B cell (primary cell): ENCODE measurements around the gene TMEM139. TPM values are rescaled to one million over a fixed set of nuclear protein-coding genes. Genes with fewer than 3 reads are reported as not detected.

Experiments
- ATAC-seq: fragments of 200-7000 bp; cut with Tn5 transposase; one replicate; pipeline ENCODE4 v1.10.0; 2021; ENCODE audit warnings: low read depth, mild to moderate bottlenecking, moderate number of reproducible peaks, moderate library complexity
- CTCF ChIA-PET: fragments of 350-600 bp; sonication (Branson Sonifier 250); formaldehyde crosslinking; loops from one replicate; lab custom pipeline; 2021; ENCODE audit warnings: antibody characterized with exemption, inconsistent platforms; lab: Charles Lee
- POLR2A ChIA-PET: fragments of 350-600 bp; sonication (Branson Sonifier 250); formaldehyde crosslinking; loops from one replicate; lab custom pipeline; 2021; ENCODE audit warnings: antibody characterized with exemption; lab: Charles Lee
- DNase-seq: peaks from one replicate; pipeline ENCODE4 v3.0.0; 2013
- H2AFZ ChIP-seq: 2 replicates; pipeline ENCODE4 v1.6.1; 2012; ENCODE audit warnings: mild to moderate bottlenecking, low read depth, low read length; ENCODE audit not compliant: insufficient read depth, poor library complexity, severe bottlenecking
- H3K27ac ChIP-seq, 2 donors: 1 replicate in 1 of 2; 2 replicates in 1 of 2; pipeline ENCODE4 v1.5.1; 2012 to 2013; ENCODE audit warnings: low read length in 2 of 2, mild to moderate bottlenecking in 2 of 2, moderate library complexity in 1 of 2
- H3K27me3 ChIP-seq, 4 experiments: fragments of 200-600 bp in 1 of 4; sonication (generic) in 1 of 4; replicated peaks in 1 of 4; 1 replicate in 2 of 4; 2 replicates in 2 of 4; pipeline versions ENCODE4 v1.6.1 to v1.7.0; 2013 to 2016; ENCODE audit warnings: low read length in 3 of 4, mild to moderate bottlenecking in 2 of 4, mixed read lengths in 1 of 4, moderate library complexity in 1 of 4; ENCODE audit not compliant: insufficient read depth in 4 of 4, control insufficient read depth in 3 of 4; ENCODE audit errors: control extremely low read depth in 1 of 4
- H3K36me3 ChIP-seq, 2 experiments: replicated peaks in 1 of 2; 1 replicate in 1 of 2; 2 replicates in 1 of 2; pipeline versions ENCODE4 v1.6.1 to v1.7.1; 2013; ENCODE audit warnings: low read length in 1 of 2; ENCODE audit not compliant: insufficient read depth in 2 of 2, control insufficient read depth in 1 of 2; ENCODE audit errors: control extremely low read depth in 1 of 2, extremely low read depth in 1 of 2
- H3K4me1 ChIP-seq, 2 donors: fragments of 200-600 bp in 1 of 2; sonication (generic) in 1 of 2; 1 replicate in 1 of 2; 2 replicates in 1 of 2; pipeline versions ENCODE4 v1.5.1 to v1.6.1; 2013 to 2017; ENCODE audit warnings: low read length in 2 of 2; ENCODE audit not compliant: control insufficient read depth in 2 of 2, insufficient read depth in 2 of 2
- H3K4me2 ChIP-seq: replicated peaks from 2 replicates; pipeline ENCODE3; 2012; ENCODE audit warnings: mild to moderate bottlenecking, low read depth, low read length; ENCODE audit not compliant: poor library complexity, severe bottlenecking
- H3K4me3 ChIP-seq, 5 experiments: fragments of 200-600 bp in 1 of 5; sonication (generic) in 1 of 5; 1 replicate in 3 of 5; 2 replicates in 2 of 5; pipeline versions ENCODE4 v1.5.1 to v1.7.0; 2011 to 2016; ENCODE audit warnings: low read length in 4 of 5, mild to moderate bottlenecking in 4 of 5, low read depth in 2 of 5, control low read depth in 1 of 5, moderate library complexity in 1 of 5; ENCODE audit not compliant: insufficient read depth in 1 of 5; ENCODE audit errors: control extremely low read depth in 1 of 5, extremely low read depth in 1 of 5
- H3K79me2 ChIP-seq: fragments of 200-600 bp; sonication (generic); one replicate; pipeline ENCODE4 v1.6.0; 2016; ENCODE audit warnings: low read length; ENCODE audit not compliant: control insufficient read depth, insufficient read depth
- H3K9ac ChIP-seq: fragments of 200-600 bp; sonication (generic); 2 replicates; pipeline ENCODE4 v1.6.1; 2017; ENCODE audit warnings: mild to moderate bottlenecking, low read length, moderate library complexity
- H3K9me3 ChIP-seq, 3 donors: one replicate each; pipeline versions ENCODE4 v1.6.1 to v1.7.1; 2013; ENCODE audit warnings: low read length in 2 of 3; ENCODE audit not compliant: control insufficient read depth in 2 of 3, insufficient read depth in 1 of 3; ENCODE audit errors: control extremely low read depth in 1 of 3
- H4K20me1 ChIP-seq: 2 replicates; pipeline ENCODE4 v1.6.0; 2012; ENCODE audit warnings: mild to moderate bottlenecking, low read length; ENCODE audit not compliant: insufficient read depth, control insufficient read depth, poor library complexity, severe bottlenecking
- H3K27ac Mint-ChIP-seq: one replicate; pipeline ENCODE4 v1.8.0; 2021; ENCODE audit warnings: mixed read lengths
- H3K27me3 Mint-ChIP-seq: one replicate; pipeline ENCODE4 v1.8.0; 2021; ENCODE audit warnings: mixed read lengths
- H3K4me1 Mint-ChIP-seq: one replicate; pipeline ENCODE4 v1.8.0; 2021; ENCODE audit warnings: mixed read lengths
- H3K4me3 Mint-ChIP-seq: one replicate; pipeline ENCODE4 v1.8.0; 2021; ENCODE audit warnings: mixed read lengths
- H3K9me3 Mint-ChIP-seq: one replicate; pipeline ENCODE4 v1.8.0; 2022; ENCODE audit warnings: mixed read lengths; ENCODE audit not compliant: insufficient read depth
- EZH2 ChIP-seq: IDR thresholded peaks from 2 replicates; pipeline ENCODE4 v1.6.1; 2012; ENCODE audit warnings: borderline replicate concordance, low read depth, mild to moderate bottlenecking, moderate library complexity, low read length; ENCODE audit not compliant: insufficient read depth, poor library complexity, severe bottlenecking
- intact Hi-C: fragments of 100-400 bp; cut with micrococcal nuclease; formaldehyde crosslinking; loops from one replicate; pipeline ENCODE4 v1.10.0; 2022
- polyA plus RNA-seq: library from polyadenylated mRNA; depleted of rRNA; stranded (reverse); fragments of >200 nt; gene quantifications from 2 replicates; pipeline ENCODE4 v1.2.3, GENCODE V29; 2012
- total RNA-seq, 2 donors: library from RNA; stranded (reverse); fragments of 120-200 nt in 1 of 2; gene quantifications; 1 replicate in 1 of 2; 2 replicates in 1 of 2; pipeline versions ENCODE4 v1.2.3 to v1.2.4, GENCODE V29; 2013 to 2022
- TF ChIP-seq, protein P1 (sequence below): fragments of 200-600 bp; IDR thresholded peaks from one replicate; pipeline ENCODE4 v1.8.0; 2022; ENCODE audit warnings: antibody characterized with exemption, mild to moderate bottlenecking

TMEM139 gene
- total and polyA plus RNA-seq, 2 donors (not counting 1 experiment from before 2014, with no cell fraction given) = 0.12 TPM; not detected in 1

DNA sequence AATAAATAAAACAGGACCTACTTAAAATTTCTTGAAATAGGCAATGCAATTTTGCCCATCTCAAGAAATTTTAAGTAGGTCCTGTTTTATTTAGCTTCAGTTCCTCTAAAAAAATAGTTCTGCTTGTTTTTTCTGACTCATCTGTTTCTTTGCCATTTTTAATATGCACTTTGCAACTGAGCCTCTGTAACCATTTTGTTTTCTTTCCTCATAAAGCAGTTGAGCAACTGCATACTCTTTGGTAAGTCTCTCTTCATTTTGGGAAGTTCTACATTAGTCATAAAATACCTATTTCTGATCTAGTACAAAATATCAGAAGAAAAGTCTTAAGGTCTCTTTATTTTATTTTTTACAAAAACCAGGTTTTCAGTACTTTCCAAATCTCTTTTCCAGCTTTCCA lies 44.9 kb upstream of the TMEM139 start:
- H3K4me2 ChIP-seq = no peak overlapping the region
- no peaks in the 10 kb centered on the region for H3K79me2 ChIP-seq
- peaks cover 13% of the 10 kb centered on the region for H3K9me3 Mint-ChIP-seq
- no peak overlapping the region for H3K4me3 Mint-ChIP-seq
- H3K4me1 Mint-ChIP-seq = peaks cover 5% of the 10 kb centered on the region
- intact Hi-C loops = loop anchor here (1.0 kb wide), 6 partner anchors 23 to 176 kb away; partner anchors contain the start of genes CASP2, GSTK1 and ZYX
- no peak overlapping the region for H3K9ac ChIP-seq
- H3K4me3 ChIP-seq = no peak overlapping the region
- ATAC-seq (no peak), DNase-seq (no peak)
- peaks cover 4% of the 10 kb centered on the region in 2 donors for H3K4me1 ChIP-seq
- H3K27ac ChIP-seq = no peak overlapping the region
- no peak overlapping the region for H3K27ac Mint-ChIP-seq
- H3K9me3 ChIP-seq = peaks cover 5 to 18% (median 8%) of the 10 kb centered on the region in 3 donors
- no peak overlapping the region for H2AFZ ChIP-seq
- peaks cover 0 to 3% (median 0%) of the 10 kb centered on the region in 4 experiments for H3K27me3 ChIP-seq
- H4K20me1 ChIP-seq = no peaks in the 10 kb centered on the region
- TF ChIP-seq, protein P1, sequence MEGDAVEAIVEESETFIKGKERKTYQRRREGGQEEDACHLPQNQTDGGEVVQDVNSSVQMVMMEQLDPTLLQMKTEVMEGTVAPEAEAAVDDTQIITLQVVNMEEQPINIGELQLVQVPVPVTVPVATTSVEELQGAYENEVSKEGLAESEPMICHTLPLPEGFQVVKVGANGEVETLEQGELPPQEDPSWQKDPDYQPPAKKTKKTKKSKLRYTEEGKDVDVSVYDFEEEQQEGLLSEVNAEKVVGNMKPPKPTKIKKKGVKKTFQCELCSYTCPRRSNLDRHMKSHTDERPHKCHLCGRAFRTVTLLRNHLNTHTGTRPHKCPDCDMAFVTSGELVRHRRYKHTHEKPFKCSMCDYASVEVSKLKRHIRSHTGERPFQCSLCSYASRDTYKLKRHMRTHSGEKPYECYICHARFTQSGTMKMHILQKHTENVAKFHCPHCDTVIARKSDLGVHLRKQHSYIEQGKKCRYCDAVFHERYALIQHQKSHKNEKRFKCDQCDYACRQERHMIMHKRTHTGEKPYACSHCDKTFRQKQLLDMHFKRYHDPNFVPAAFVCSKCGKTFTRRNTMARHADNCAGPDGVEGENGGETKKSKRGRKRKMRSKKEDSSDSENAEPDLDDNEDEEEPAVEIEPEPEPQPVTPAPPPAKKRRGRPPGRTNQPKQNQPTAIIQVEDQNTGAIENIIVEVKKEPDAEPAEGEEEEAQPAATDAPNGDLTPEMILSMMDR = no peak
- no peak for TF ChIP-seq EZH2
- H3K36me3 ChIP-seq = no peaks in the 10 kb centered on the region
- ChIA-PET POLR2A (interaction anchor here (0.7 kb wide), 1 partner anchor 187 kb away, joined by 8 read pairs; no protein-coding TSS in a partner anchor), CTCF (interaction anchor here (0.6 to 6.4 kb wide), 51 partner anchors 8 to 888 kb away, joined by 3 to 172 read pairs (median 5); partner anchors contain the start of genes CASP2, EPHA1, GSTK1 and TAS2R40)
- H3K27me3 Mint-ChIP-seq = peaks cover 31% of the 10 kb centered on the region
